Measurements from ENCODE around the gene TUBB4B. TPM values are rescaled to one million over a fixed set of nuclear protein-coding genes. Genes with fewer than 3 reads are reported as not detected.
A peak's percentile ranks its signal among the peaks of the same experiment; 100 is the strongest.
"Not testable (repeated sequence)": the region's sequence is repeated elsewhere in the genome, so short reads cannot be mapped to it uniquely, and the experiment has no call there.

TUBB4B gene
- total RNA-seq, 1 donor from 2014 or later: 298 TPM

DNA sequence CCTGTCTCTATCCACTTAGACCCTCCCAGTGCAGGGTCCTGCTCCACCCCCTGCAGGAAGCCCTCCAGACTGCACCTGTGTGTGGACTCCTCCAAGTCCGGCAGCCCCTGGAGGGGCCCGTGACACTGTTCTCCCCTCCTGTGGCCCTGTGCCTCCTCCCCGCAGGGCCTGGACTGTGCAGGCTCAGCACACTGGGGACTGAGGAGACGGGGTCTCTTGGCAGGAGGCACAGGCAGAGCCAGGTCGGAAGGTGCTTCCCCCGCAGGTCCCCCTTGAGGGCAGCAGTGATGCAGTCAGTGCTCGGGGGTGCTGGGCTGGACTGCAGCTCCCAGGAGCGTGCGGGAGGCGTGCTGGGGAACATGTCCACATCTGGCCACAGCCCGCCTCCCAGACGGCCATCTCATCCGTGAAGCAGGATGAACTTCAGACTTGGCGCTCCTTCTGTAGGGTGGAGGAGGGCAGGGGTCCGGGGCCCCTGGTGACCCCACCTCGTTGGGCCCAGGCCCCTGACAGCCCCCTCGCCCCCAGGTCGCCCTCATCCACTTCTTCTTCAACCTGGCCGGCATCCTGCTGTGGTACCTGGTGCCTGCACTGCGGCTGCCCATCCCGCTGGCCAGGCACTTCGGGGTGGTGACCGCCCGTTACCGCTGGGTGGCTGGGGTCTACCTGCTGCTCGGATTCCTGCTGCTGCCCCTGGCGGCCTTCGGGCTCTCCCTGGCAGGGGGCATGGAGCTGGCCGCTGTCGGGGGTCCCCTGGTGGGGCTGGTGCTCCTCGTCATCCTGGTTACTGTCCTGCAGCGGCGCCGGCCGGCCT, 5.5 kb upstream of the TUBB4B start:
- no peak for DNase-seq (ENCODE audit: low spot score)

DNA sequence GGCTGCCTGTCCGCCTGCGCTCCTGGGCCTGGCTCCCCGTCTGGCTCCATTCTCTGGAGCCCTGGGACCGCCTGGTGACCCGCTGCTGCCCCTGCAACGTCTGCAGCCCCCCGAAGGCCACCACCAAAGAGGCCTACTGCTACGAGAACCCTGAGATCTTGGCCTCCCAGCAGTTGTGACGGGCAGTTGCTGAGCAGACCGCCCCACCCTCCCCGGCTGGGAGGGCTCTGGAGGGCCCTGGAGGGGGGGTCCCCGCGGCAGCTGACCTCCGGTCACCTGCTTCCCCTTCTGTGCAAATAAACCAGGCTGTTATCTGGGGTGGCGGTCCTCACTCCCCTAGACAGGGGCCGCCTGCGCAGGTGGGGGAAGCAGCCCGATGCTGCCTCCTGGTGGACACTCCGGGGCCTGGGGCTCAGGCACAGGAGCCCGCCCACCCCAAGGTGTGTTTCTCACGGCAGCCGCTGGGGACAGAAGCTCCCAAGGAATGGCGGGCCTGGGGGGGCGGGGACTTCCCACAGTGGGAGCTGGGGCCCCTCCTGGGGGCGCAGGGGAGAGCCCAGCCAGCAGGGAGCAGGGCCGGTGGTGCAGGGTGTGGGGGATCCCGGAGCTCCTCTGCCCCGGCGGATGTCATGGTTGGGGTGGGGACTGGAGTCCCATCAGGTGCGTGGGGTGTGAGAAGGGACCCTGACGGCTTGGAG, 4.7 kb upstream of the TUBB4B start:
- DNase-seq (ENCODE audit: low spot score): peak; percentile 93

GRCh38 chr9:137236936-137237421, 4.1 kb upstream of the TUBB4B start:
- no peak for DNase-seq (ENCODE audit: low spot score)

DNA sequence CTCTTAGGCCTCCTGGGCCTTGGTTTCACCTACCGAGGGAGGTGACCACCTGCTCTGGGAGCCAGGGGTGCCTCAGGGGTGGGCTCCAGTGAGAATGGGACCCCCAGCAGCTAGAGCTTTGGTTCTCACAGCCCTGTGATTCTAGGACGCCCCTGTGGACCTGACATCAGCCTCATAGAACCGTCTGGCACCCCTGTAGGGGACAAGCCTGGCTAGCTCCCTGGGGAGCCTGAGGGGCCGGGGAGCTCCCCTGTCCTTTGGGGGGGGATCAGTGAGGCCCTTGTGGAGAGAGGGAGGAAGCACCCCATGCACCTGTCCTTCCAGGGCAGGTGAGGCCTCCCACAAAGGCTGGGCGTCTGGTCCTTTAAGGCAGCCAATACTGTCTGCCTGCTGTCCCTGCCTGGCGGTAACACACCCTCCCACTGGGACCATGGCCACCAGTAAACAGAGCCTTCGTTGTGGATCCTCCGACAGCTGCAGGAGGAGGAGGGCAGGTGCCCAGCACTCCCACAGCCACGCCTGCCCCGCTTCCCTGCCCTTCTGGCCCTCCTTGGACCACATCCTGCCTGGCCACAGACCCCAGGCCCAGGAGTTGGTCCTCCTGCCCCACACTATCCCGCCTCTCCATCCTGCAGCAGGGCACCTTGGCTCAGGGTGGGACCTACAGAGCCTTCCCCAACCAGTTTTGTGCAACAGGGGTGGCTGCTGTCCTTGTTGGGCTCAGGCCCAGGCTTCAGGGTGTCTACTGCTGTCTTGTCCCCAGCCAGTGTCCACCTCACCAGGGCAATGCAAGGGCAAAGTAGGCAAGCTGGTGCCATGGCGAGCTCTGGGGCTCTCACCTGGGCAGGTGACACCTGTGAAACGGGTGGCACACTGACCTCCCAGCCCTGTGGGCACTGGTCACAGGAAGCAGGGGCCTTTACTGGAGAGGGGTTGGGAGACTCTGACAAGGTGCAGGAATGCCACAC, 3.0 kb upstream of the TUBB4B start:
- DNase-seq (ENCODE audit: low spot score): no peak

- not testable (repeated sequence) for DNase-seq (ENCODE audit: low spot score)
Observed at GRCh38 chr9:137239541-137240200, 1.4 kb upstream of the TUBB4B start.

GRCh38 chr9:137240318-137240840, 708 bp upstream of the TUBB4B start:
- DNase-seq (ENCODE audit: low spot score): peak; percentile 93

GRCh38 chr9:137241490-137242268, 592 bp downstream of the TUBB4B start:
- no peak for DNase-seq (ENCODE audit: low spot score)

DNA sequence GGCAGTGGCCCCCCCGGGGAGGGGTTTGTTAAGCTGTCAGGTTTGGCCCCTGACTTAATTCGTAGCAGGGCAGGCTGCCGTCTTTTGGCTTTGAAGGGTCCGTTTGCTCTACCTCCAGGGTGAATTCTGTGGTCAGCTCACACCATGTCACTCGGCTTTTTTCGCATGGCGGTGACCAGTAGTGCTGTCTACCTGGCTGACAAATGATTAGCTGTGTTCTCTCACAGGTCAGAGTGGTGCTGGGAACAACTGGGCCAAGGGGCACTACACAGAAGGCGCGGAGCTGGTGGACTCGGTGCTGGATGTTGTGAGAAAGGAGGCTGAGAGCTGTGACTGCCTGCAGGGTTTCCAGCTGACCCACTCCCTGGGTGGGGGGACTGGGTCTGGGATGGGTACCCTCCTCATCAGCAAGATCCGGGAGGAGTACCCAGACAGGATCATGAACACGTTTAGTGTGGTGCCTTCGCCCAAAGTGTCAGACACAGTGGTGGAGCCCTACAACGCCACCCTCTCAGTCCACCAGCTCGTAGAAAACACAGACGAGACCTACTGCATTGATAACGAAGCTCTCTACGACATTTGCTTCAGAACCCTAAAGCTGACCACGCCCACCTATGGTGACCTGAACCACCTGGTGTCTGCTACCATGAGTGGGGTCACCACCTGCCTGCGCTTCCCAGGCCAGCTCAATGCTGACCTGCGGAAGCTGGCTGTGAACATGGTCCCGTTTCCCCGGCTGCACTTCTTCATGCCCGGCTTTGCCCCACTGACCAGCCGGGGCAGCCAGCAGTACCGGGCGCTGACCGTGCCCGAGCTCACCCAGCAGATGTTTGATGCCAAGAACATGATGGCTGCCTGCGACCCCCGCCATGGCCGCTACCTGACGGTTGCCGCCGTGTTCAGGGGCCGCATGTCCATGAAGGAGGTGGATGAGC, 1.4 kb downstream of the TUBB4B start:
- DNase-seq (ENCODE audit: low spot score): no peak

DNA sequence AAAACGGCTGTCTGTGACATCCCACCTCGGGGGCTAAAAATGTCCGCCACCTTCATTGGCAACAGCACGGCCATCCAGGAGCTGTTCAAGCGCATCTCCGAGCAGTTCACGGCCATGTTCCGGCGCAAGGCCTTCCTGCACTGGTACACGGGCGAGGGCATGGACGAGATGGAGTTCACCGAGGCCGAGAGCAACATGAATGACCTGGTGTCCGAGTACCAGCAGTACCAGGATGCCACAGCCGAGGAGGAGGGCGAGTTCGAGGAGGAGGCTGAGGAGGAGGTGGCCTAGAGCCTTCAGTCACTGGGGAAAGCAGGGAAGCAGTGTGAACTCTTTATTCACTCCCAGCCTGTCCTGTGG, 2.2 kb downstream of the TUBB4B start:
- not testable (repeated sequence) for DNase-seq (ENCODE audit: low spot score)

DNA sequence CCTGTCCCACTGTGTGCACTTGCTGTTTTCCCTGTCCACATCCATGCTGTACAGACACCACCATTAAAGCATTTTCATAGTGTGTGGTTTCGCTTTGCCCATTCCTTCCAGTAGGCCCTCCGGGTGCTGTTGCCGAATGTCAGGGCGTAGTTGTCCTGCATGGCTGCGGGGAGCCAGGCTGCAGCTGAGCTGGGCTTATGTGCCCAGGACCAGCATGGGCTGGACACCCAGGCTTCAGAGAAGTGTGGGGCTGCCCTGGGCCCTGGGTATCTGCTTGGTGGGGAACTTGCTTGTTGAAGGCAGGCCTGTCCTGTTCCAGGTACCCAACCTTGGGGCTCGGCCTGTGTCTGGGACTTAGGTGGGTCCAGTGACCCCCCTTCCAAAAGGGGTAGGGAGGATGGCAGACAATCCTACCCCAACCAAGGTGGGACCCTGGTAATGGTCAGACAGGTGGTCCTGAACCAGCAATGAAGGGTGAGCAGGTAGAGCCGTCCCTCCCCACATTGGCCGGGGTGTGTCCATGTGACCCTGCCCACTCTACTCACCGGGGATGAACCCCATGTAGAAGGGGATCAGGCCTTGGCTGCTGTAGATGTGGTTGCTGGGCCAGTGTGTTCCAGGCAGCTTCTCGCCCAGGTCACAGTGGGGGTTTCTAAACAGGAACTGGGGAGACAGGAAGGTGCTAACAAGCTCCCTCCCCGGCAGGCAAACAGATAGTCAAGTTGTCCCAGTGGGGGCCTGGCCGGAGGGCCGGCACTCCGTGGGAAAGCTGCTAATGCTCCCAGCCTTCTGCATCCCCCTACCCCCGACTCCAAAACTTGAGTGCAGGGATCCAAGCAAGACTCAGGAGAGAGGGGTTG, 2.8 kb downstream of the TUBB4B start:
- DNase-seq (ENCODE audit: low spot score): no peak

DNA sequence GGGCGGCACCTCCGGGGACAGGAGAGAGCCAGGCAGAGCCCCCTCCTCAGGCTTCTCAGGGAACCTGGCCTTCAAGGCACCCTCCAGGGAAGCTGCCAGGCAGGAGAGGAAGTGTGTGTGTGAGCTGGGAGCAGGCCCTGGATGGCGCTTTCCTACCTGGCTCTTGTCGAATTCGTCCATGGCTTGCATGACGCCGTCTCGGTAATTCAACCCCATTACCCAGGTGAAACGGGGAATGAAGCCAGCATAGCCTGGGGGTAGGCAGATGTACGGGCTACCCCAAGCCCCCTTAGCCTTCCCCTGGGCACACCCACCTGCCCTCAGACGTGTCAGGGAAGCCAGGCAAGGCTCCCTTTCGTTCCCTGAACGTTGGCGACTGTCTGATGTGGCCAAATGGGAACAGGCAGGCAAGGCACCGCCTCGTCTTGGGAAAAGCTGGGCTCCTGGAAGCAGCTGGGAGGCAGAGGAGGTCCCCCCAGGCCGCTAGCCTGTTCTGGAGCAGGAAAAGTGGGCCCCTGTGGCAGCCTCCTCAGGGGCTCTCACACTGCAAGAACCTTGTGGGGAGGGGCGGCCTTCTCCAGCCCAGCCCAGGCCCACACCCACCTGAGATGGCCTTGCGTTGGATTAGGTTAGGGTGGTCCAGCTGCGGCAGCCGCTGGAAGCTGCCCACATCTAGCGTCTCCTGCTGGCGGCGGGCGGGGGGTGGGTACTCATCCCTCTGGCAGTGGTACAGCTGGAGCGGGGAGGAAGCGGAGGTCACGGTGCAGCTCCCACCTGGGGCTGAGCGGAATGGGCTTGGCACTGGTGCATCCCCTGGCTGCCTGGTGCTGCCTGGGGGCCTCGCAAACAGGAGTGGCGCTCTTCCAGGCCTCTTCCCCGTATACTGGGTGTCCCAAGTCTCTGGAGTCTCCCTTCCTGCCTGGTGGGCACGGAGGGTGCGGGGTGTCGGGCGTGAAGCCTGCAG, 3.7 kb downstream of the TUBB4B start:
- DNase-seq (ENCODE audit: low spot score): no peak

- no peak for DNase-seq (ENCODE audit: low spot score)
Observed at GRCh38 chr9:137245450-137246421, 4.6 kb downstream of the TUBB4B start.

DNA sequence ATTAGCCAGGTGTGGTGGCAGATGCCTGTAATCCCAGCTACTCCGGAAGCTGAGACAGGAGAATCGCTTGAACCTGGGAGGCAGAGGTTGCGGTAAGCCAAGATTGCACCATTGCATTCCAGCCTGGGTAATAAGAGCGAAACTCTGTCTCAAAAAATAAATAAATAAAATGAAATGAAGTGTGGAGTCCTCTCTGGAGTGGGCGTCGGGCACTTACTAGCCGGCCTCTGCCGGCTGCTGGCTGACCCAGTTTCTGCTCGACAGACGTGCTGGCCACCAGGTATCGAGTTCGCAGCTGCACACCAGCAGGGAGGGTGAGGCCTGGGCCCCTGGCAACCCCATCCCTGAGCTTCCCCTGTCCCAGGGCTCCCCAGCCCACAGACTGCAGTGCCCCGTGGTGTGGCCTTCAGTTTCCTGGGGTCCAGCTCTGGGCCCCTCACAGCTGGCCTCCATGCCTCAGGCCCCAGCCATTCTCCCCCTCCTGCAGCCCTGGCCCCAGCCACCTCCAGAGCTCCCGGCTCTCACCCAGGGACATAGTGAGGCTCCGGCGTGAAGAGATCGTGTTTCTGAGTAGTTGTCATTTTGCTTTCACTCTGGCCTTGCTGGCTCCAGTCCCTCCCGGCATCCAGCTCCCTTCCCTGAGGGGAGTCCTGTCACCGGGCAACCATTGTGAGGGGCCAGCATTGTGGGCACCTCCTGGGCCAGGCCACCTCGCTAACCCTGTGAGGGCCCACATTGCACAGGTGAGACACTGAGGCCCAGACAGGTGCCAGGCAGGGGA, 6.2 kb downstream of the TUBB4B start:
- DNase-seq (ENCODE audit: low spot score): no peak

- DNase-seq (ENCODE audit: low spot score): no peak
Observed at GRCh38 chr9:137247916-137248175, 6.8 kb downstream of the TUBB4B start.

All from mesenteric fat pad (tissue), 1 donor.